Lower leg skin (tissue), 3 donors: Measurements from ENCODE around the gene SAV1.

Source experiments
- CTCF ChIP-seq, 3 donors: fragments of 450-650 bp; IDR thresholded peaks; one replicate each; pipeline ENCODE4 v1.5.1; 2016; ENCODE audit warnings: antibody characterized with exemption in 3 of 3, mild to moderate bottlenecking in 3 of 3, moderate library complexity in 2 of 3
- POLR2A ChIP-seq, 2 donors: fragments of 450-650 bp; IDR thresholded peaks; one replicate each; pipeline ENCODE4 v1.6.1; 2016 to 2017; ENCODE audit warnings: antibody characterized with exemption in 2 of 2, mild to moderate bottlenecking in 1 of 2, moderate library complexity in 1 of 2

- TF ChIP-seq CTCF (IDR thresholded peaks at IDR 0.05) (no peak), POLR2A (IDR thresholded peaks at IDR 0.05) (no peak)
These were observed 36.4 kb upstream of the SAV1 start for GRCh38 chr14:50704454-50705010.
